GM12878 (cell line): ENCODE measurements around the gene CLEC4G. TPM values are rescaled to one million over a fixed set of nuclear protein-coding genes. Genes with fewer than 3 reads are reported as not detected.
A peak's percentile ranks its signal among the peaks of the same experiment; 100 is the strongest.

ENCODE experiments used
- BHLHE40 ChIP-seq, 2 experiments: fragments of 450-650 bp in 1 of 2; IDR thresholded peaks; 2 replicates each; pipeline ENCODE4 v1.6.1; 2011 to 2017; ENCODE audit warnings: low read depth in 2 of 2, borderline replicate concordance in 1 of 2, improper control_type of control experiment in 1 of 2, low read length in 1 of 2, mild to moderate bottlenecking in 1 of 2
- BMI1 ChIP-seq: fragments of 450-650 bp; IDR thresholded peaks from 2 replicates; pipeline ENCODE4 v1.6.1; 2016; ENCODE audit warnings: mild to moderate bottlenecking, moderate library complexity, borderline replicate concordance
- CBX5 ChIP-seq: sonication (generic); IDR thresholded peaks from 2 replicates; pipeline ENCODE4 v1.6.1; 2016; ENCODE audit warnings: low read depth, moderate library complexity, mild to moderate bottlenecking, inconsistent platforms
- DPF2 ChIP-seq: fragments of 450-650 bp; IDR thresholded peaks from 2 replicates; pipeline ENCODE4 v1.6.1; 2017; ENCODE audit warnings: mild to moderate bottlenecking
- ESRRA ChIP-seq: IDR thresholded peaks from 2 replicates; pipeline ENCODE4 v1.6.1; 2012; ENCODE audit warnings: mild to moderate bottlenecking, low read length, improper control_type of control experiment
- FOXK2 ChIP-seq: fragments of 450-650 bp; IDR thresholded peaks from 2 replicates; pipeline ENCODE4 v1.6.1; 2017; ENCODE audit warnings: mild to moderate bottlenecking, moderate library complexity
- KDM1A ChIP-seq: fragments of 200-600 bp; sonication (generic); IDR thresholded peaks from 2 replicates; pipeline ENCODE4 v1.6.1; 2016; ENCODE audit warnings: borderline replicate concordance
- LARP7 ChIP-seq: fragments of 450-650 bp; IDR thresholded peaks from 2 replicates; pipeline ENCODE4 v1.6.1; 2017; ENCODE audit warnings: mild to moderate bottlenecking
- NR2F1 ChIP-seq: fragments of 450-650 bp; conservative IDR thresholded peaks from 2 replicates; pipeline ENCODE4 v1.6.1; 2017; ENCODE audit warnings: mild to moderate bottlenecking
- SMAD1 ChIP-seq: fragments of 450-650 bp; IDR thresholded peaks from 2 replicates; pipeline ENCODE4 v1.6.1; 2018; ENCODE audit warnings: mild to moderate bottlenecking, low read depth; ENCODE audit not compliant: partially characterized antibody
- SMARCA5 ChIP-seq: fragments of 450-650 bp; IDR thresholded peaks from 2 replicates; pipeline ENCODE4 v1.6.1; 2017; ENCODE audit warnings: mild to moderate bottlenecking
- TCF12 ChIP-seq: IDR thresholded peaks from 2 replicates; pipeline ENCODE4 v1.6.1; 2011; ENCODE audit warnings: low read depth, mild to moderate bottlenecking, low read length
- TCF3 ChIP-seq: IDR thresholded peaks from 2 replicates; pipeline ENCODE4 v1.6.1; 2012; ENCODE audit warnings: low read depth, mild to moderate bottlenecking, low read length, borderline replicate concordance; ENCODE audit not compliant: insufficient read depth
- ZBTB4 ChIP-seq: fragments of 450-650 bp; formaldehyde crosslinking; IDR thresholded peaks from 2 replicates; pipeline ENCODE4 v1.4.0; 2022; ENCODE audit warnings: mild to moderate bottlenecking, moderate library complexity
- ZSCAN29 ChIP-seq: fragments of 450-650 bp; IDR thresholded peaks from 2 replicates; pipeline ENCODE4 v1.6.1; 2017; ENCODE audit warnings: mild to moderate bottlenecking, moderate library complexity
- polyA plus RNA-seq, 11 experiments: library from polyadenylated mRNA; depleted of rRNA in 4 of 11; unstranded in 6 of 11; stranded (reverse) in 5 of 11; fragments of >200 nt; fragmentation: Nextera tagmentation in 4 of 11; fragmentation: Illumina TruSeq in 1 of 11; extraction: Ambion mirVana in 4 of 11; extraction: Trizol in 1 of 11; gene quantifications; 1 replicate in 1 of 11; 2 replicates in 10 of 11; pipeline versions ENCODE4 v1.2.1 to v1.2.3, GENCODE V29; 2011 to 2016; ENCODE audit warnings: inconsistent platforms in 2 of 11, missing spikeins in 2 of 11, low read depth in 1 of 11
- total RNA-seq, 4 experiments: library from RNA; depleted of rRNA in 3 of 4; stranded (reverse); fragments of >200 nt in 3 of 4; fragmentation: Illumina TruSeq in 1 of 4; extraction: Trizol in 1 of 4; gene quantifications; 2 replicates each; pipeline versions ENCODE4 v1.2.1 to v1.2.3, GENCODE V29; 2013 to 2021
- TF ChIP-seq, protein P1 (sequence below): fragments of 450-650 bp; IDR thresholded peaks from 2 replicates; pipeline ENCODE4 v1.6.1; 2017; ENCODE audit warnings: mild to moderate bottlenecking
- TF ChIP-seq, protein P2 (sequence below): IDR thresholded peaks from 2 replicates; pipeline ENCODE4 v1.6.1; 2011; ENCODE audit warnings: borderline replicate concordance, low read depth, mild to moderate bottlenecking, moderate library complexity, mixed read lengths, low read length; ENCODE audit not compliant: insufficient read depth; ENCODE audit errors: extremely low read length
- TF ChIP-seq, protein P3 (sequence below): fragments of 450-650 bp; IDR thresholded peaks from 2 replicates; pipeline ENCODE4 v1.6.1; 2018; ENCODE audit warnings: borderline replicate concordance, mild to moderate bottlenecking; ENCODE audit not compliant: partially characterized antibody

Gene CLEC4G
- total and polyA plus RNA-seq, 10 of the 15 experiments (the other 5 are each of a cell fraction or from before 2014, with no cell fraction given), result 0.04 TPM; not detected in 9

GRCh38 chr19:7699417-7700401, 32.2 kb downstream of the CLEC4G start (continued):
- TF ChIP-seq TCF12 (peak; percentile 82), FOXK2 (no peak), BHLHE40 (IDR thresholded peaks at IDR 0.05; ENCODE audit: borderline replicate concordance in 1 of 2, low read depth in 2 of 2, low read length in 1 of 2) (peak in 1 of 2 experiments; percentile 50; a peak in 1 of 4 replicates), CBX5 (no peak), BMI1 (no peak), KDM1A (no peak), DPF2 (peak; percentile 75), ESRRA (no peak), LARP7 (peak; percentile 28; the same call in 1 of the 2 replicates), SMARCA5 (peak; percentile 79), TCF3 (peak; percentile 62; the same call in 1 of the 2 replicates), ZSCAN29 (no peak), SMAD1 (peak; percentile 100), ZBTB4 (CRISPR knock-in tag) (no peak), NR2F1 (peak; percentile 46)
- TF ChIP-seq, protein P1, sequence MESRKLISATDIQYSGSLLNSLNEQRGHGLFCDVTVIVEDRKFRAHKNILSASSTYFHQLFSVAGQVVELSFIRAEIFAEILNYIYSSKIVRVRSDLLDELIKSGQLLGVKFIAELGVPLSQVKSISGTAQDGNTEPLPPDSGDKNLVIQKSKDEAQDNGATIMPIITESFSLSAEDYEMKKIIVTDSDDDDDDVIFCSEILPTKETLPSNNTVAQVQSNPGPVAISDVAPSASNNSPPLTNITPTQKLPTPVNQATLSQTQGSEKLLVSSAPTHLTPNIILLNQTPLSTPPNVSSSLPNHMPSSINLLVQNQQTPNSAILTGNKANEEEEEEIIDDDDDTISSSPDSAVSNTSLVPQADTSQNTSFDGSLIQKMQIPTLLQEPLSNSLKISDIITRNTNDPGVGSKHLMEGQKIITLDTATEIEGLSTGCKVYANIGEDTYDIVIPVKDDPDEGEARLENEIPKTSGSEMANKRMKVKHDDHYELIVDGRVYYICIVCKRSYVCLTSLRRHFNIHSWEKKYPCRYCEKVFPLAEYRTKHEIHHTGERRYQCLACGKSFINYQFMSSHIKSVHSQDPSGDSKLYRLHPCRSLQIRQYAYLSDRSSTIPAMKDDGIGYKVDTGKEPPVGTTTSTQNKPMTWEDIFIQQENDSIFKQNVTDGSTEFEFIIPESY, result no peak
- TF ChIP-seq, protein P2, sequence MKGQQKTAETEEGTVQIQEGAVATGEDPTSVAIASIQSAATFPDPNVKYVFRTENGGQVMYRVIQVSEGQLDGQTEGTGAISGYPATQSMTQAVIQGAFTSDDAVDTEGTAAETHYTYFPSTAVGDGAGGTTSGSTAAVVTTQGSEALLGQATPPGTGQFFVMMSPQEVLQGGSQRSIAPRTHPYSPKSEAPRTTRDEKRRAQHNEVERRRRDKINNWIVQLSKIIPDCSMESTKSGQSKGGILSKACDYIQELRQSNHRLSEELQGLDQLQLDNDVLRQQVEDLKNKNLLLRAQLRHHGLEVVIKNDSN, result no peak
- TF ChIP-seq, protein P3, sequence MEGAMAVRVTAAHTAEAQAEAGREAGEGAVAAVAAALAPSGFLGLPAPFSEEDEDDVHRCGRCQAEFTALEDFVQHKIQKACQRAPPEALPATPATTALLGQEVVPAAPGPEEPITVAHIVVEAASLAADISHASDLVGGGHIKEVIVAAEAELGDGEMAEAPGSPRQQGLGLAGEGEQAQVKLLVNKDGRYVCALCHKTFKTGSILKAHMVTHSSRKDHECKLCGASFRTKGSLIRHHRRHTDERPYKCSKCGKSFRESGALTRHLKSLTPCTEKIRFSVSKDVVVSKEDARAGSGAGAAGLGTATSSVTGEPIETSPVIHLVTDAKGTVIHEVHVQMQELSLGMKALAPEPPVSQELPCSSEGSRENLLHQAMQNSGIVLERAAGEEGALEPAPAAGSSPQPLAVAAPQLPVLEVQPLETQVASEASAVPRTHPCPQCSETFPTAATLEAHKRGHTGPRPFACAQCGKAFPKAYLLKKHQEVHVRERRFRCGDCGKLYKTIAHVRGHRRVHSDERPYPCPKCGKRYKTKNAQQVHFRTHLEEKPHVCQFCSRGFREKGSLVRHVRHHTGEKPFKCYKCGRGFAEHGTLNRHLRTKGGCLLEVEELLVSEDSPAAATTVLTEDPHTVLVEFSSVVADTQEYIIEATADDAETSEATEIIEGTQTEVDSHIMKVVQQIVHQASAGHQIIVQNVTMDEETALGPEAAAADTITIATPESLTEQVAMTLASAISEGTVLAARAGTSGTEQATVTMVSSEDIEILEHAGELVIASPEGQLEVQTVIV, result no peak
